NCI-H1930 (cell line): ENCODE results near the gene NUDT16.
A peak's percentile ranks its signal among the peaks of the same experiment; 100 is the strongest.
"Not testable (repeated sequence)": the region's sequence is repeated elsewhere in the genome, so short reads cannot be mapped to it uniquely, and the experiment has no call there.

Experiments
- DNase-seq, 2 experiments: peaks; one replicate each; lab custom pipeline; 2025; lab: John Stamatoyannopoulos, UW

Gene NUDT16

DNA sequence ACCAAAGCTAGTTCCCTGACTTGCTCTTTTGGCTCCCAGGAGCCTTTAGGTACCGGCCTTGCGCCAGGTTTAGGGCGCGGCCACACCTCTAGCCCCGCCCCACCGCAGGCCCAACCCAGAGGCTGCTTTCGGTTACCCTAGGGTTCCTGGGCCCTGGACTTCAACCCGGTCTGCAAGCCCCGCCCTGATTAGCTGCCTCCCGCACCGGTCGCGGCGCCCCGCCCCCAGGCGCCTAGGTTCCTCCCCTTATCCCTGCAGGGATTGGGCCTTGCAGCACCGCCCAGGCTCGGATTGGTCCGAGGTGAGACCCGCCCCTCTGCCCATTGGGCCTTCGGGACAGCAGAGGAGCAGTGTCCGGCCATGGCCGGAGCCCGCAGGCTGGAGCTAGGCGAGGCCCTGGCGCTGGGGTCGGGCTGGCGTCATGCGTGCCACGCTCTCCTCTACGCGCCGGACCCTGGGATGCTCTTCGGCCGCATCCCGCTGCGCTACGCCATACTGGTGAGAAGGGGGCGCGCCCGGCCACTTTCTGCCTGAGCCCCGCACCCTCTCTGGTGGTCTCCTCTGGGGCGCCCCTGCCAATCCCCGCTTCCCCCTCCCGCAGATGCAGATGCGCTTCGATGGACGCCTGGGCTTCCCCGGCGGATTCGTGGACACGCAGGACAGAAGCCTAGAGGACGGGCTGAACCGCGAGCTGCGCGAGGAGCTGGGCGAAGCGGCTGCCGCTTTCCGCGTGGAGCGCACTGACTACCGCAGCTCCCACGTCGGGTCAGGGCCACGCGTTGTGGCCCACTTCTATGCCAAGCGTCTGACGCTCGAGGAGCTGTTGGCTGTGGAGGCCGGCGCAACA is at the start of gene NUDT16:
TSS of gene NUDT16 (plus strand) at position 330 of the 847 bp plus-strand sequence. CDS start at position 361, 31 bp downstream.
- DNase-seq, result peak; percentile 95

DNA sequence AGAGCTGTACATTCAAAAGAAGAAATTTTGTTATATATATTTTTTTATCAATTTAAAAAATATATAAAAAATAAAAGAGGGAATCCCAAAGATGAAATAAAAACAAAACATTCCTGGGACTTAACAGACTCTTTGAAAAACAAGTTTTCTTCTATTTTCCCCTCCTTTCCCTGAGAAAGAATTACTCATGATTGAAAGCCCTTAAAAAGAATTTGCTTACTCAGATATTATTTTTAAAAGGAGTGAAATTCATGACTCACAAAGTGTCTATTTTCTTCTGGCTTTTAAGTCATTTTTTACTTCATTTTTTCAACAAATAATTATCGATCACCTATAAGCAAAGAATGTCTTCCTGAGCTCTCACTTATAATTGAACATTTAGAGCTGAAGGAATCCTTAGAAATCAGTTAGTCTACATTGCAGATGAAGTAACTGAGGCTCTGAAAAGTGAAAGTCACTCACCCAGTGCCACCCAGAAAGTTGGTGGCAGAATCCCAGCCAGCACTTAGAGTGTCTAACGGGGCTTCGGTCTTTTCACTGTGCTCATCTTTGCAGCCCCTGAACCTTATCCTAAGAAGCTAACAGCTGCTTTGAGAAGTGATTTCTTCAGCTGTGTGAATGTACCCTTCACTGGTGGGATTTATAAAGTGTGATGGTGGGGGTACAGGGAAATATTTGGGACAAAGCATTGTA is 42.5 kb upstream of the NUDT16 start:
- DNase-seq, result no peak

DNA sequence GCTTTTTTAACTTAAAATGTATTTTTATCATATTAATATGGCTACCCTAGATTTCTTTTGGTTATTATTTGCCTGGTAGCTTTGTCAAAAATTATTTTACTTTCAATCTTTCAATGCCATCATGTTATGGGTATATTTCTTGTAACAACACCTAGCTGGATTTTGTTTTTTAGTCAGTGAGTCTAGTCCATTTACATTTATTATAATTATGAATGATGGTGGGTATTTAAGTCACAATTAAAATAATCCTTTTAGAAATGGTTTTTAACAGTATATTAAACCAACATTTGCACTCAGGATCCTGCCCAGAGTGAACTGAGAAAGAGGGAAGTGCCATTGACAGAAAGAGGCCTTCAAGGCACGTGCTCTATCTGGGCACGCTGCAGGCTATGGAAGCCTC is 39.8 kb upstream of the NUDT16 start:
- DNase-seq, result no peak

DNA sequence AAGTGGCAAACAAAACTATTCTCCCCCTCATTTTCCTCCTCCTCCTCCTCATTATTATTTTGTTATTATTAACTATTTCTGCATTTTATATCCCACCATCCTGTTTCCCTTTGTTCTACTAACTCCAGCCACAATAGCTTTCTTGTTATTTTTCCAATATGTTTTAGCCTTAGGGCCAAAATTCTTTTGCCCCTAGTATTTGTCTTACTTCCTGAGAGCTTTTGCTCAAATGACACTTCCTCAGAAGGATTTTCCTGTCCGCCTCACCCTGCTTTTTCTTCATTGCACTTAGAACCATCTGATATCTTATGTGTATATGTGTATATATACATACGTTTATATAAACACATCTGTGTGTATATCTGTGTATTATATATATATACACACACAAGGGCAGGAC is 32.7 kb upstream of the NUDT16 start:
- no peak for DNase-seq

DNA sequence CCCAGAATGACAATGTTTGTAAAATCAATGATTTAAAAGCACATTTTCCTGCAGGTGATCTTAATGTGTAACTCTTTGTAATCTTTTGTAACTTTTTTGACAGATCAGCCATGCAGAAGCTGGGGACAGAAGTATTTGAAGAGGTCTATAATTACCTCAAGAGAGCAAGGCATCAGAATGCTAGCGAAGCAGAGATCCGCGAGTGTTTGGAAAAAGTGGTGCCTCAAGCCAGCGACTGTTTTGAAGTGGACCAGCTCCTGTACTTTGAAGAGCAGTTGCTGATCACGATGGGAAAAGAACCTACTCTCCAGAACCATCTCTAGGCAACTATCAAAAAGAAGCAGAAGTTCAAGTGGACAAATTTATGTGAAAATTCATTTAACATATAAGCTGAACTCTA is 32.1 kb upstream of the NUDT16 start:
- DNase-seq, result no peak

DNA sequence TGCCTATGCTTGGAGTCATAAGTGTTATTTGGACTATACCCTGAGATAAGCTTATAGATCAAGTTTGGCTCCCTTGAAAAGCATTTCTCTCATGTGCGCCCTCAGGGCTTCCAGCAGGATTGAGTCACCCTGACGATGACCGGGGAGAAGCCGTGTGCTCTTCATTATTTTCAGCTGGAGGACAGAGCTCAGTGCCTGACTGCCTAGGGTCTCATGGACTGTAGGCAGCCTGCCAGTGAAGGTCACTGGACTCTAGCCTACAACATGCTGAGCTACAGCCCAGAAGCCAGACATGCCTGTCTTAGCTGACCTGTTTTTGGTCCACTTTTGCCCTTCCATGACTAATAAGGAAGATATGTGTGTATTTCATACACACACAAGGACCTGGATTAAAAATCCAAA is 31.6 kb upstream of the NUDT16 start:
- DNase-seq, result no peak

DNA sequence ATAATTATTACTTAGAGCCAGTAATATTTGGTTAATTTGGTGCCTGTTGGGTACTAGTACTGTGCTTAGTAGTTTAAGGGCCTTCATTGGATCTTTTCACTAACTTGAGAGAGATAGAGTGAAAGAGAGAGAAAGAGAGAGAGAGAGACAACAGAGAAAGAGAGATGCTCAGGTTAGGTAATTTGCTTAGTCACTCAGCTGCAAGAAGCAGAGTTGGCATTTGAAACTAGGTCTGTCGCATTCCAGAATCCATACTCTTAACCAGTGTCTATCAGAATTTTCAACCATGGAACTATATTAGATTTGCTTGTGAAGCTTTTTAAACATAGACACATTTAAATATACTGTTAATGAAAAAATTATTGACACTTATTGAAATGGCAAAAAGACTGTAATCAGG is 31.1 kb upstream of the NUDT16 start:
- DNase-seq, result no peak

DNA sequence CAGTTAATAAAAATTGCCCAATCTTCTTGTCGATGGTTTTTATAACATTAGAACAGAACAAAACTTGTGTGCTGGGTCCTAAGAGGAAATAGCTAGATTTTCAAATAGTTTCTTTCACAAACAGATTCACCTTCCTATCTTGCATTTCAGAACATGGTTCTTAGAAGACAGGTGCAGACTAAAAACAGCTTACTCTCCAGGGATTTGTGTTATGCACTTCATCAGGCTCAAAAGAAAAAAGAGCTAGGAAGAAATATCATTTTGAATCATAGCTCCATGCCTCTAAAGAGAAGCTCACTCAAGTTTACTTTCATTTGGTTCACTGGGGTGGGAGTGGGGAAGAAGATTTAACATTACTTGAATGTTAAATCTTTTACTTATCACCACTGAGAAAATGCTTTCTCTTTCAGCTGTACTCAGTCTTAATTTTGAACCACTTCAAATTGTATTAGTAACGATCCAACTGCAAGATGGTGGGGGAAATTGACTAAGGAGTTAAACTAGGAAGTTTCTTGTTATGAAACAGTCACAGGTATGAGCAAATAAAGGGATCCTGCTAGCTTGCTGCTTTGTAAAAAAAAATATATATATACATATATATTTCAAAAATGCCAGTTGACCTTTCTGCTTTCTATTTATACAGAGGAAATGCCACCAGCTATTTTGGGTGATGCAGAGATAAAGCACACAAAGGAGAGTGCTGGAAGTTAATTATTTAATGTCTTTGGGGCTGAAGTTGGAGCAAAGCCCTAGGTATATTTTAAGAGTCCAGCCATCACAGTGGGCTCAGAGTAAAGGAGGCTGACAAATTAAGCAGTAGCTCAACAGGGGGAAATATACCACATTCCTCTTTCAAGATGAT is 28.3 kb upstream of the NUDT16 start:
- DNase-seq, result no peak

DNA sequence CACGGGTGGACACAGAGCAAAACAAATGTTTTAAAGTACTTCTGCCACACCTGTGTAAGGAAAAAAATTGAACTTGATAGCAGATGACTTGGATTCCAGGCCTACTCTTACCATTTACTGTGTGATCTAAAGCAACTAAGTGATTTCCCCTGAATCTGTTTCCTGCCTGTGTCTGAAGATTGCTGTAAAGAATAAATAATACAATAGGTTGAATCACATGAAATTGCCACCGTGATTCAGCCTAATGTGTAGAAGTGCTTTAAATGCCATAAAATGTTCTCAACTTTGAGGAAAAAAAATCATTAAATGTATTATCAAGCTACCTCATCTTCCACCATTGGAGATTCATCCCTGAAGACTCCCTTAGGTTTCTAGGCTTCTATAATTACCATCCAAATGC is 27.6 kb upstream of the NUDT16 start:
- no peak for DNase-seq

DNA sequence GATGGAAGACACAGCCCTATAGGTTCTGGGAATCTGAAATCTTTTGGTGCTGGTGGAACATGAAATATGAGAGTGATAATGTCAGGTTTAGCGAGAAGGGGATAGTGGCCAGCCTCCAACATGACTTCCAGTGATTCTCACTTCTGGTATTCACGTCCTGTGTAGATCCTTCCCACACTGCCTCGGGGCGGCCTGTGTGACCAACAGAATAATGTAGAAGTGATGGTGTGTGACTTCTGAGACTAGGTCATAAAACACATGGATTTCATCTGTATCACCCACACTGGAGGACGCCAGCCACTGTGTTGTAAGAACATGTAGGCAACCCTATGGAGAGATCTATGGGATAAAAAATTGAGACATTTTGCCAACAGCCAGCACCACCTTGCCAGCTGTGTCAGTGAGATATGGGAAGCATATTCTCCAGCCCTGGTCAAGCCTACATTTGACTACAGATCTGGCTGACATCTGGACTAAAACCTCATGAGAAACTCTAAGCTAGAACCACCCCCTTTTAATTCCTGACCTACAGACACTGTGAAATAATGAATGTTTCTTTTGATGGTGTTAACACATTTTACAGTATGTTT is 25.5 kb upstream of the NUDT16 start:
- no peak for DNase-seq

DNA sequence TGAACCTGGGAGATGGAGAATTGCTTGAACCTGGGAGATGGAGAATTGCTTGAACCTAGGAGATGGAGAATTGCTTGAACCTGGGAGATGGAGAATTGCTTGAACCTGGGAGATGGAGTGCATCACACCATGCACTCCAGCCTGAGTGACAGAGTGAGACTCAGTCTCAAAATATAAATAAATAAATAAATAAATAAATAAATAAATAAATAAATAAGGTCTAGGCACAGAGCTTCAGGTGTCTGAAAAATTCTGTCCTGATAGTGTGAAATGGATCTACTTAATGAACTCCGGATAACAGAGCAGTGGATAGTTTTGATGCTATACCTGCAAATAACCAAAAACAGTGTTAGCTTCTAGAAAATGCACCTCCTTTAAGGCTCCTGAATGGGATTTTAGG is 24.3 kb upstream of the NUDT16 start:
- no peak for DNase-seq

DNA sequence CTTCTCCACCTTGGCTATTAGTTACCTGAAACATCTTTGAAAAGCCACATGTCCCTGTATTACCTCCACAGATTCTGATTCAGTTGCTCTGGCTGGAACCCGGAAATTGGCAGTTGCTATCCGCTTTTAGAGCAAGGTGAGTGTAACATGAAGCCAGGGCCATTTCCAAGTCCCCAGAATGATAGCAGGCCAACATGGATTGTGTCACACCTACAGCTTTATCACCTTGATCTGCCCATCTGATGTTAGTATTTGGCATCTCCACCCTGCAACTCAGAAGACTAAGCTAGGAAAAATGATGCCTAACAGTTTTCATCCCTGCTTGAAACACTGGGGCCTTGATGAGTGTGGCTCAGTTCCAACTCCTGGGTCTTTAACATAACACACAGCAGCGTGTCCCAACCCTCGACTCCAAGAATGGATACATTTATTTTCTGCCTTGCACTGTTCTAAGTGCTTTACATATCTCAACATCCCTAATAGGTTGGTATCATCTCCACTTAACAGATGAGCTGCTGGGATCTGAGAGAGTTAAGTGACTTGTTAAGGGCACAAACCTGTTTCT is 21.3 kb upstream of the NUDT16 start:
- no peak for DNase-seq

DNA sequence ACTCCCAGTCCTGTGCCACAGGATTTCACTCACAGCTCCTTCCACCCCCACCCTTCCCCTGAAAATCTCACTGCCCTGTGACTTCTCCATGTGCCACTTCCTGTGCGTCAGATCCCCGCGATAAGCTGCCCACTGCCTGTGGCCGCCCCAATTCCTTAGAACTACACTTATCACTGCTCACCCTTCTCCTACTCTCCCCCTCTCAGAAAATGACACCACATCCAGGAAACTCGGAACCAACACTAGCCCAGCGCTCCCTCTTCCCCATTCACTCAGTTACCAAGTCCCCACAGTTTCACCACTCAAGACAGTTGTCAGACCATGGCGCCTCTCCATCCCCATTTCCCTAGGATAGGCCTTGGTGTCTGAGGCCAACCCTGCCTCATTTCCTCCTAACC is 20.5 kb upstream of the NUDT16 start:
- not testable (repeated sequence) for DNase-seq

DNA sequence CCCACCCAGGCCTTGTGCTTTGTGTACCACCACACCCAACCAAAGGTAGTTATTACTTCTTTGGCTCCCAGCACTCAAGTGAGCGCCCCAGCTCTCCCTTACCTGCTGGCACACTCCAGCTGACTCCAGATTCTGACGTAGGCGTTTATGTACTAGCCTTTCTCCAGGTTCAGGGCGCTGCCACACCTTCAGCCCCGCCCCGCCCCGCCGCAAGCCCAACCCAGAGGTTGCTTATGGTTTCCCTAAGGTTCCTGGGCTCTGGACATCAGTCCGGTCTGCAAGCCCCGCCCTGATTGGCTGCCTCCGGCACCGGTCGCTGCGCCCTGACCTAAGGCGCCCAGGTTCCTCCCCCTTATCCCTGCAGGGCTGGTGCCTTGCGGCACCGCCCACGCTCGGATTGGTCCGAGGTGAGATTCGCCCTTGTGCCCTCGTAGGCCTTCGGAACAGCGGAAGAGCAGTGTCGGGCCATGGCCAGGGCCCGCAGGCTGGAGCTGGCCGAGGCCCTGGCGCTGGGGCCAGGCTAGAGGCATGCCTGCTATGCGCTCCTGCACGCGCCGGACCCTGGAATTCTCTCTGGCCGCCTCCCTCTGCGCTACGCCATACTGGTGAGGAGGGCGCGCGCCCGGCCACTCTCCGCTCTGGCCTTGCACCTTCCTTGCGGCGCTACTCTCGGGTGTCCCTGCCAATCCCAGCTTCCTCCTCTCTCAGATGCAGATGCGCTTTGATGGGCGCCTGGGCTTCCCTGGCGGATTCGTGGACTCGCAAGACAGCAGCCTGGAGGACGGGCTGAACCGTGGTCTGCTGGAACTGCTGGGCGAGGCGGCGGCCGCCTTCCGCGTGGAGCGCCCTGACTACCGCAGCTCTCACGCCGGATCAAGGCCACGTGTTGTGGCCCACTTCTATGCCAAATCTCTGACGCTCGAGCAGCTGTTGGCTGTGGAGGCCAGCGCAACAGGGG is 19.8 kb upstream of the NUDT16 start:
- peak; percentile 48 to 82 for DNase-seq

DNA sequence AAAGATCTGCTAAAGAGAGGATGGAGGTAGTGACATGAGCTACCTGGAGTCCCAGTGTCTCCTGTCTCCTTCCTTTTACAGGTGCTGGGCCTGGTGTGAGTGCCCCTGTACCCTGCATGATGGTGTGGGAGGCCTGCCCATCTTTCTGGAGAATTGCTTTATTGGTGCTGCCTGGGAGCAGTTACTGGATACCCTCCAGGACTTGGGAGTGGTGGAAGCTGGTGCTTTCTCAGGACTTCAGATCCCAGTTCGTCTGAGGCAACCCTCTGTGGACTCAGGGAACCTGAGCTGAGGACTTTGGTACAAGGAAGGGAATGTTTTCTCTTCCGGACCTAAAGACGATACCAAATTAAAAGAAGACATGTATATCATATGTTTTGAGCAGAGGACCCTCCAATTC is 18.3 kb upstream of the NUDT16 start:
- no peak for DNase-seq

DNA sequence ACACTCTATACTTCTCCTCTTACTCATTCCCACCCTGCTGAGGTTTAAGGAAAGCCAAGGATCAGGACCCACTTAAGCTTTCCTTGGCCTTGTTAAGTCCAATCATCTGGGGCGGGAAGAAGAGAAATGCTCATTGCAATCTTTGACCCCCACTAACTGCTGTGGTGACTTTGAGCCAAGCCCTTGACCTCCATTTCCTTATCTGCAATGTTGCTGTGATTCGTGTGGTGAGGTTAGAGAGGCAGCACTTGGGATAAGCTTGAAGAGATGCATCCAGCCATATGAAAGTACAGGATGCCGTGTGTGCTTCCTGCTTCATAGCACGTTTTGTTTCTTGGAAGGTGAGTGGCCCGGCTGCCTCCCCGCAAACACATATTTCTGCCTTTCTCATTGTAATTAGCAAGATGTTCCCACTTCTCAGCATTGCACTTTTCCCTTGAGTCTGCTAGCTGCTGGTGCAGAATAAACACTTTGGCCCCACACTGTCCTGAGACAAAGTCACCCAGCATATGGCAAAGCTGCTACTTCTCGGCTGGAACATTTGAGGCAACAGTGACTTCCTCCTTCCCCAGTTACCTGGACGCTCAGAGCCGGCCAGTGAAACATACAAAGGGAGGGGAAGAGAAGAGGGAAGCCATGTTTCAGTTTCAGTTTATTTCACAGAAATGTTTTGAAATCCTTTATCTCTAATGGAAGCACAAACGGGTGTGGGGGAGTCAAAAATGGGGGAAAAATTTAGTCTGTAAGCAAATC is 10.5 kb upstream of the NUDT16 start:
- no peak for DNase-seq

DNA sequence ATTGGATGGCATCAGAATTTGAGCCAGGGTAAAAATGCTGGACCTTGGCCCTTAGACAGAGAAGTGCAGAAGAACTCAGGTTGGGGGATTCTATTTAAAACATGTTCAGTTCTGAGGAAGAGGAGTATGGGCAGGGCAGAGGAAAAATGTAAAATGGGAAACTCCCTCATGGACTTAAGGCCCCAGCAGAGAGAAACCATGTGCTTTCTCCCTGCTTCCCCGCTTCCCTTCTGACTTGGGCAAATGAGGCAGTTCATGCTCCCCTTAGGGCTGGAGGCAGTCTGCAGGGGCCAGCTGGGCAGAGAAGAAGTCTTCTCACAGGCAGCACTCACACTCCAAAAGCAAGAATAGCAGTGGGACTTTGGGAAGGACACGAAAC is 9.9 kb upstream of the NUDT16 start:
- DNase-seq, result no peak

DNA sequence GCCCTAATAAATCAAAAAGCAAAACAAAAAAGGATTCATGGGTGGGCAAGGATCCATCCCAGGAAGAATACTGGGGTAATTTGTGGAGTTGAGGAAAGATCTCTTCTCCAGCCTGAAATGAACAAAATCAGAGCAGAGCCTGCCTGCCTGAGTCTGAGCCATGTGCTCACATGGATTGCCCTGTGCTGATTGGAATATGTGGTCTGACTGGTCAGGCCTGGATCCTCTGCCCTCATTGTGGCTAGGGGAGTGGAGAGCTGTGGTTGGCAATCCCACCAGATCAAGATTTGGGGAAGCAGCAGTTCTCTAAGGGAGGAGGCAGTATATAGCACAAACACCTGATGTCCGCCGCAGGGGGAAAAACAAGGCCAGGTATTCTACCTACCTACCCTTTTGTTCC is 6.8 kb upstream of the NUDT16 start:
- DNase-seq, result no peak

DNA sequence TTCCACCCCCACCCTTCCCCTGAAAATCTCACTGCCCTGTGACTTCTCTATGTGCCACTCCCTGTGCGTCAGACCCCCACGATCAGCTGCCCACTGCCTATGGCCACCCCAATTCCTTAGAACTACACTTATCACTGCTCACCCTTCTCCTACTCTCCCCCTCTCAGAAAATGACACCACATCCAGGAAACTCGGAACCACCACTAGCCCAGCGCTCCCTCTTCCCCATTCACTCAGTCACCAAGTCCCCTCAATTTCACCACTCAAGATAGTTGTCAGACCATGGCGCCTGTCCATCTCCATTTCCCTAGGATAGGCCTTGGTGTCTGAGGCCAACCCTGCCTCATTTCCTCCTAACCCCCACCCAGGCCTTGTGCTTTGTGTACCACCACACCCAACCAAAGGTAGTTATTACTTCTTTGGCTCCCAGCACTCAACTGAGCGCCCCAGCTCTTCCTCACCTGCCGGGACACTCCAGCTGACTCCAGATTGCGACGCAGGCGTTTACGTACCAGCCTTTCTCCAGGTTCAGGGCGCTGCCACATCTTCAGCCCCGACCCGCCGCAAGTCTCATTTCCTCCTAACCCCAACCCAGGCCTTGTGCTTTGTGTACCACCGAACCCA is 641 bp upstream of the NUDT16 start:
- DNase-seq, result not testable (repeated sequence)
